ENCODE measurements around the gene HOXA11.

HOXA11 gene

DNA sequence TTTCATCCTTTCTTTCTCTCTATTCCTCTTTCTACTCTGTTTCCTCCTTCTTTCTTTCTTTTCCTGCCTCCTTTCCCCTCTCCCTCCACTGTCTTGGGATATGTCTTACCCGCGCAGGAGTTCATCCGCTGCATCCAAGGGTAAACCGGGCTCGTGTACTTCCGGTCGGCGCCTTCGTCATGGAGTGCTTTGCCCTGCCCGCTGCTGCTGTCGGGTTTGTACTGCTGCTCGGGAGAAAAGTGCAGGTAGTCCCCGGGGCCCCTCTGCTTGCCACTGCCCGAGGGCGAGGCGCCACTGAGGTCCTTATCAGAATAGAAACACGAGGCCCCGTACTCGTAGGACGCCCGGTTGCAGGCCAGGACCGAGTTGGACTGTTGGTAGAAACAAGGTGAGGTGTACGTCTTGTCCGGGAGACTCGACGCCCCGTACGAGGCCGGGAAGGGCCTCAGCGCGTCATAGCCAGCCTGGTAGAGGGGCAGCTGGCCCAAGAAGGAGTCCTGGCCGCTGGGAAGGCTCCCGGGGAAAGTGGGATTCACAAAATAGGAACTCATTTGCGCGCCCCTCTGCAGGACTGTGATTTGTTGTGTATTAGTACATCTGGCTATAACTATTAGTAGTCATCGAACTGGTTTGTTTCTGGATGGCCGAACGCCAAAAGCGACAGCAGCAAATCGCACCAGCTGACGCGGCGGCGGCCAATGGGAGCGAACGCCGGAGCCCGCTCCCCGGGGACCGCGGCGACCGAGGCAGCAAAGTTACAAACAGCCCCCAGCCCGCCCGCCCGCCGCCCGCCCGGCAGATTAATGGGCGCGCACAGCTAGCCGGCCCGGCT lies 37.6 kb downstream of the HOXA11 start, which contains the start of gene HOXA6:
Gene HOXA6 (minus strand): TSS at position 576 of the 832 bp plus-strand sequence. CDS start 25 bp downstream, at position 551.
- no peak for DNase-seq (ENCODE audit: low spot score)

- no peak for DNase-seq (ENCODE audit: low spot score)
Measured at GRCh38 chr7:27146491-27147198, 38.4 kb downstream of the HOXA11 start.

GRCh38 chr7:27145914-27146412 lies 39.1 kb downstream of the HOXA11 start:
- DNase-seq (ENCODE audit: low spot score), result no peak

GRCh38 chr7:27145165-27145913 lies 39.7 kb downstream of the HOXA11 start:
- no peak for DNase-seq (ENCODE audit: low spot score)

- DNase-seq (ENCODE audit: low spot score), result no peak
Measured at GRCh38 chr7:27144781-27145164, 40.3 kb downstream of the HOXA11 start.

DNA sequence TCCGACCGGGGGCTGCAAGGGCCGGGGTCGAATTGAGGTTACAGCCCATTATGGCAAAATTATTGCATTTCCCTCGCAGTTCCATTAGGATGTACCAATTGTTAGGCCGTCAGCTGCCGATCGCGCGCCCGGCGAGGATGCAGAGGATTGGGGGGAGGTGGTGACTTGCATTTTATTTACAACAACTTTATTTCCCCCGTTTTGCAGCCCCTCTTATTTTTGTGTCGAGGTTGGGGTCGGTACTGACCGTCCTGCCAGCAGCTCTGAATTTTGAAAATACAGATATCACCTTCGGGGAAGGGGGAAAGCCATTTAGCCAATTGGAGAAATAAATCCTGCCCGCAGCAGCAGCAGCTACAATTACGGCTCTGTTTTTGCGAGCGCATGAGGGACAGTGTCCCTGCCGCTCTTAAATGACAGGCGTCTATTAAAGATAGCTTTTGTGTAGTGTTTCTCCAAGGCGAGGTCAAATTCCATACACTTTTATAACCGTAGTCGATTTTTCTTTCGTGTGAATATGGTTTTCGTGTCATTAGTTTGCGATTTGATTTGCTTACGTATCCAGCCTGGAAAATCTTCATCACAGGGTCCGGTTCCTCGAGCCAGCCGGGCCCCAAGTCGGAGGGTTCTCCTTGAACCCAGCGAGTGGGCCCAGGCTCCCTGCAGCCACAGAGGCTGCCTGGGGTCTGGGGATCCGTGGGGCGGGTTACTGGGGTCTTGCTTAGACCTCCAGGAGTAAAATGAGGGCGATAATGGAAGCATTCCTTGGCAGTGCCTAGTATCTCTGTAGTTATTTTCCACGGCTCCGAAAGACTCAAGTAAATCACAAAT lies 40.9 kb downstream of the HOXA11 start:
- no peak for DNase-seq (ENCODE audit: low spot score)

- DNase-seq (ENCODE audit: low spot score), result peak; percentile 99
Measured at GRCh38 chr7:27143023-27143949, 41.7 kb downstream of the HOXA11 start, which contains the start of gene HOXA5. Gene HOXA5 (minus strand): TSS chr7:27143681. CDS start chr7:27143607, 74 bp downstream.

DNA sequence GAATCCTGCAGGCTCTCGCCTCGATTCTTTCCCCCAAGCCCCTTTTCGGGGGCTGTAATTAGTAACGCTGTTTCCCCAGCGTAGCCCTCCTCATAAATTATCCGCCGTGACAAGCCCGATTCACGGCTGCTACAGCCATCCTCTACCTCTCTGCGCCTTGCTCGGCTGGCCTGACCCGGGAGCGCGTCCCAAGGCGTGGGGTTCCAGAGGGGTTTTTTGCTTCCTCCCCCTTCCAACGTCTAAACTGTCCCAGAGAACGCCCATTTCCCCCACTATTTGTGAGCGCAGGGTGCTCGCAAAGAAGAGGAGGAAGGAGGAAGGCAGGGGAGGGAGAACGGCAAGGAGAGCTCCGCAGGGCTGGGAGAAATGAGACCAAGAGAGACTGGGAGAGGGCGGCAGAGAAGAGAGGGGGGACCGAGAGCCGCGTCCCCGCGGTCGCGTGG lies 42.4 kb downstream of the HOXA11 start:
- peak; percentile 60 for DNase-seq (ENCODE audit: low spot score)

- DNase-seq (ENCODE audit: low spot score), result peak; percentile 96
Measured at GRCh38 chr7:27141923-27142579, 43.0 kb downstream of the HOXA11 start.

GRCh38 chr7:27141137-27141922 lies 43.7 kb downstream of the HOXA11 start:
- no peak for DNase-seq (ENCODE audit: low spot score)

DNA sequence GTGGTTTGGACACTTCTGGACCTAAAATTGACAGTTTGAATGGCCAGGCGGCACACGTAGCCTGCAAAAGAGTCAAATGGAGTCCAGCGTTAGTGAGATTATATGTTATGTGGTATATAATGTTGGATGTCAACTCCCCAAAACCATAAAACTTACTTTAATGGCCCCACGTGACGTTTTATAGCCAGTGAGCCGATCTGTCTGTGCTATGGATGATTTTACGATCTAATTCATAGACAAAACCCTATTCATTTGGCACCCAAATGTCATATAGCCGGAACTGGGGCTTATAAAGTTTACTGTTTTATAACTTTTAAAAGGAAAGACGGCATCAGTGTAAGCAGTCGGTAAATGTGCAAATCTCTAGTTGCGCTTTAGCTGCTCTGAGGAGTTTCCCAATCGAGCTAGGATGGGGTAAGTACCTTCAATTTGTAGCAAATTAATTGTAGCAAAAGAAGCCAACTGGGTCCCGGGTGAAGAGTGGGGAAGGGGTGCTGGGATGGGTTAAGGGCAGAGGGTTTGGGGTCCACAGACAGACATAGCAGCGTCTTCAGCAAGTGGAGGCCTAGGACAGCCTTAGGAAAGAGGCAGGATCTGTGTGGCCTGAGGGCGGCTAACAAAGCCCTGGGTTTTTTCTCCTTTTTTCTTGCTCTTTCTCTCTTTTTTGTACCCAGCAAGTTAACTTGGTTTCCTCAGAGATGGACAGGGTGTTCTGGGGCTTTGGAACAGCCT lies 44.7 kb downstream of the HOXA11 start:
- DNase-seq (ENCODE audit: low spot score), result no peak

DNA sequence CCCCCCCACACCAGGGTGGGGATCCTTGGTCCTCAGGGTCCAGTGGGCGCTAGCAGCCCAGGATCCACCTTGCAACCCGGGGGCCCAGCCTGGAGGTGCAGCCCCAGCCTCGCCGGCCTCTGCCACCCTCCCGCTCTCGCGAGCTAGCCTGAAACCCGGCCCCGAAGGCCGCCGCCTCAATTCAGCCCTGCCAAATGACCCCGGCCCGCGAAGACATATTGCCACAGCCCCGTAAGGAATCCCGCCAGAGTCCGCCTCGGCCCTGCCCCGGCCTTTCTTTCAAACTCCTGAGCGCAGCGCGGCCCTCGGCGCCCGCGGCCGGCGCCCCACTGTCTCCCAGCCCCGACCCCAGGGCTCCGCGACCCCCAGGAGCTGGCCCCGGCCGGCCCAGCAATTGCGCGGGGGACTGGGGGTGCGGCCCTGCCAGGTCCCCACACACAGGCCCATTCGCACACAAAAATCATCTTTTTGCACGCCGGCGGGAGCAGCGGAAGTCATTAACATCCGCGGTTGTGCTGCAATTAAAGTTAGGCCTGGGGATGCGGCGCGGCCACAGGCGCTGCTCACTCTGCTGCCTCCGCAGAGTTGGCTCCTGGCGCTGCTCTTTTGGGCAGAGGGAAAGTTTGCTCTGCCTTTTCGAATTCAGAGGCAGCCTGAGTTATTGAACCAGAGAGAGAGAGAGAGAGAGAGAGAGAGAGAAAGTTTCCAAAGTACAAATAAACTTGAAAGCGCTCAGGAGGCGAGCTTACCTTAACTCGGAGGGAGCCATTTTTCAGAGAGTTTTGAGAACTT lies 45.5 kb downstream of the HOXA11 start:
- no peak for DNase-seq (ENCODE audit: low spot score)

DNA sequence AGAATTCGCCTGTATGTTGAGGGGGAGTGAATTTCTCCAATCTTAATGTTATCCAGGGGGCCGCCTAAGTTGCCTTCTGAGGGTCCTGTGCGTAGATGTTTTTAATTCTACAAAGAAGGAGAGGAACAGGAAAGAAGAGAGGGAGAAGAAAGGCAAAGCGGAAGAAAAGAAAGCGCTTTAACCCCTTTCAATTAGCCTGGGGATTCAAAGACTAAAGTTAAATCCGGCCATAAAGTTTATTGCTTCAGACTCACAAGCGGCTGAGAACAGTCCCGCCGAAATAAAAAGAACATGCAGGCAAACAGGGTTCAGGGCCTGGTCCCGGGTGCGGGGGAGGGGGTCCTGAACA lies 46.1 kb downstream of the HOXA11 start:
- no peak for DNase-seq (ENCODE audit: low spot score)

DNA sequence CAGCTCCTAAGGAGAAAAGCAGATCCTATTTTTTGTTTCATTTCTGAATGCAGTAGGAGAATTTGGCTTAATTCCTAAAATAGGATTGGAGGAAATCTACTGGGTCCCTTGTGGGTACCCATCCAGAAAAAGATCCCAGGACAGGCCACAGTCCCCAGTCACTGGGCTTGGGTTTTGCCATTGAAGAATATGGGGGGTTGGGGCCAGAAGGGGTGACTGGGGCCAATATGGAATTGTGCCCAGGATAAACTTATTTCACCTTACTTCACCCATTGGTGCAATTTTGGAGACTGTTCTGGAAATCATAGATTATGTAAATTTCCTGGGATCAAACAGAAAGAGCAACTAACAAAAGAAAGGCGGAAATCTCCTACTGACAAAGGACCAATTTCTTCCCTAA lies 46.6 kb downstream of the HOXA11 start:
- no peak for DNase-seq (ENCODE audit: low spot score)

- DNase-seq (ENCODE audit: low spot score), result no peak
Measured at GRCh38 chr7:27137640-27138315, 47.3 kb downstream of the HOXA11 start.

- no peak for DNase-seq (ENCODE audit: low spot score)
Measured at GRCh38 chr7:27134392-27134791, 50.6 kb downstream of the HOXA11 start.

Measured in HuH-7.5 (cell line).